SIG-M5 treated with dmso at 0.1 percent for 504 hours (cell line): Measurements from ENCODE around the gene FREY1.
"Not testable (repeated sequence)": the region's sequence is repeated elsewhere in the genome, so short reads cannot be mapped to it uniquely, and the experiment has no call there.

Source experiments
- DNase-seq: peaks from one replicate; lab custom pipeline; 2025; ENCODE audit not compliant: unreplicated experiment; lab: John Stamatoyannopoulos, UW

FREY1 gene

DNA sequence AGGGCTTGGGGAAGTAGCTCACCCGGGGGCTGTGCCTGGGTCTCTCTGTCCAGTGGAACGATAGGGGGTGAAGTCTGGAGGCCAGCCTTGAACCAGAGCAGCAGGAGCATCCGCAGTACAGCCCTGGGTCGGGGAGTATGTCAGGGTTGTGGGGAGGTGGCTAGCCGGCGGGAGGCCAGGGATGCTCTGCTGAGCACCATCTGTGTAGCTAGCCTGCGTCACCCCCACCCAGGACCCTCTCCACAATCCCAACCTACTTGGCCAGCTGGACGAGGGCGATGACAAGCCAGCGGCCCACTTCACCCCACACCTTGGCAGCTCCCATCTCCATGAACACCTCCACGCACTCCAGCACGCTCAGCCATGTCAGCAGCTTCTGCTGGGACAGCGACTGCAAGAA lies 8.4 kb upstream of the FREY1 start:
- no peak for DNase-seq

DNA sequence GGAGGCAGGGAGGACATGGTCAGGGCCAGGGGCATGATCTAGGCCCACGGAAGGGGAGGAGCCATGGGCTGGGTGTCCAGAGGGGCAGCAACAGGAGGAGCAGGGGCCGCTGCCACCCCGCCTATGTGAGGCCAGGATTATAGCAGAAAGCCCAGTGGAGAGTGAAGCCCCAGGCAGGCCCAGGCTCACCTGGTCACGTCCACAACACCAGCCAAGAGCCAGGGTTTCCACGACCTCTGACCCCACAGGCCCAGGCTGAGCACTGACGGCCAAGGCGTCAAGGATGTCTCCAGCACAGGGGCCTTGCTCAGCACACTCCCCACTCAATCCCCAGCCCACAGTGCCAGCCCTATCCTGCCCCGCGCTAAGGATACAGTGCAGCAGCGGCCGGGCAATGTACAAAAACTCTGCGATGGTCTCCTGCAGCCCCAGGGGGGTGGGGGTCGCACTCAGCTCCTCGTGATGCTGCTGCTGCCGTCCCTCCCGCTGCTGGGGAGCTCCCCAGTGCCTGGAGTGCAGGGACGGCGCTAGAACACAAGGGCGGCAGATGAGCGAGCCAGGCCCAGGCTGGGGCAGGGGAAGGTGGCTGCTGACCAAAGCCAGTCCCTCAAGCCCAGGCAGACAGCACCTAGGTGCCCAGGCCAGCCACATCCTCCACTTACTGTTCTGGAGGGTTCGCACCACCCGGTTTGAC lies 7.0 kb upstream of the FREY1 start:
- no peak for DNase-seq

GRCh38 chr11:45913514-45913913 lies 6.4 kb upstream of the FREY1 start:
- DNase-seq = no peak

- no peak for DNase-seq
Observed at GRCh38 chr11:45910623-45911022, 3.6 kb upstream of the FREY1 start.

DNA sequence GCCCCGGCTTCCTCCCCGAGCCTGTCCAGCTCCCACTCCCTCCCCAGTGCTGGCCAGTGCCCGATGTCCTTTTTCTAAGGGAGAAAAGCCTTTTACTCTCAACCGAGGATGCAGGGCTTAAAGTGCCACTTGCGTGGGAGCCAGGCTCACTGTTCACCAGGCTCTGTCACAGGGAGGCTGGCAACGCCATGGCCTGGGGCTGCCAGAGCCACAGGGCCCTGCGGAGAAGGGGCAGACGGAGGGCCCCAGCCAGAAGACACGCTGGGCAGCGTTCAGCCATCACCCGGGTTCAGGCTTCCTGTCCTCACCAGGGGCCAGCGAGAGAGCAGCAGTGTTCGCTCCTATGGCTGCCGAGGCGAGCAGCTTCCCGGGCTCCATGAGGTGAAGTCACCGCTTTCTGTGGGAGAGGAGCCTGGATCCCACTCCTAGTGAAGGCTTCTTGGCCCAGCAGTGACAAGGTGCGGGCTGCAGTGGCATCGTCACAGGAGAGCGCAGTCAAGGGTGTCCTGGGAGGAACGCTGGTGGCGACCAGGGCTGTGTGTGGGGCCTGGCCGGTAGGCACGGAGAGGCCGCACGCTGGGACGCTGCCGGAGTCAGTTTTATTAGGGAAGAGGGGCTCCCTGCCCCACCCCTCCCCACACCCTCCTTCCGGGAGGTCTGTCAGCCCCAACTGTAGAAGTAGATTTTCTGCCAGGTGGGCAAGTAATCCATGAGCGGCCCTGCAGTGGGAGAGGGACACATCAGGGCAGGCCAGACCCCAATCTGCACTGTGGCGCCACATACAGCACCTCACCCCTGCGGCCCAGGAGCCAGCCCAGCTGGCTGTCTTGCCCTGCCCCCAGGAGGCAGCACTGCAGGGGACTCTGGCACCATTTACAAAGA lies 2.8 kb upstream of the FREY1 start:
- DNase-seq = no peak

DNA sequence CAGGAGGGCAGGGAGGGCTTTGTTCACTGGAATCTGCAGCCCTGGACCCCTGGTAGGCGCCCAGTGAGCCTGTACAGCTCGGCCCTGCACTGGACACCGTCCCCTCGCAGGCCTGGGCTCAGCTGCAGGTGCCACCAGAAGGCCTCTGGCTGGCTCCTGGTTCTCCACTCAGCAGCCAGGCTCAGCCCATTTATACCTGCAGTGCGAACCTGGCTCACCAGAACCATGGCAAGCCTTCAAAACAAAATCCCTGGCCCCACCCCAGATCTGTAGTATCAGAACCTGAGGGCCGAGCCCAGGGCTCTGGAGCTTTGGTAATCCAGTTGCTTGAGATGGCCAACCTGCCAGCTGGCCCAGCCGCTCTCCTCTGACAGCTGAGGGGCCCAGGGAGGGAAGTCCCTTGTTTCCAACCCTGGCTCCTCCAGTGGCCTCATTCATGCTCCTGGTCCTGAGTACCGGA lies 870 bp upstream of the FREY1 start:
- no peak for DNase-seq

DNA sequence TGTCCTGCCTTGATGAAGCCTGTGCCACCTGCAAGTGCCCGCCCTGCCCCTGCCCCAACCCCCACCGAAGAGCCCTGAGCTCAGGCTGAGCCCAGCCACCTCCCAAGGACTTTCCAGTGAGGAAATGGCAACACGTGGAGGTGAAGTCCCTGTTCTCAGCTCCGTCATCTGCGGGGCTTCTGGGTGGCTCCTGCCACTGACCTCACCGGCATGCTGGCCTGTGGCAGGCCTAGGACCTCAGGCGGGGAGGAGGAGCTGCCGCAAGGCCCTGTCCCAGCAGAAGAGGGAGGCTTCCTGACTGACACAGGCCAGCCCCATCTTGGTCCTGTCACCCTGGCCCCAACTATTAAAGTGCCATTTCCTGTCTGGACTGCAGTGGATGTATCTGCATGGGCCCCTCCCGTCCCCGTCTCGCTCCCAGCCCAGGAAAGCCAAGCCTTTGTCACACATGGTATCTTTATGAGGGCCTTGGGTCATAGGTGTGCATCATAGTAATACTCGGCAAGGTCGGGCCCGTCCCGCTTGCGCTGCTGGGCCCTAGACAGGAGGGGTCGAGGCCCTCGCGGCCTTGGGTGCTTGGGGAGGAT lies 882 bp downstream of the FREY1 start:
- no peak for DNase-seq

DNA sequence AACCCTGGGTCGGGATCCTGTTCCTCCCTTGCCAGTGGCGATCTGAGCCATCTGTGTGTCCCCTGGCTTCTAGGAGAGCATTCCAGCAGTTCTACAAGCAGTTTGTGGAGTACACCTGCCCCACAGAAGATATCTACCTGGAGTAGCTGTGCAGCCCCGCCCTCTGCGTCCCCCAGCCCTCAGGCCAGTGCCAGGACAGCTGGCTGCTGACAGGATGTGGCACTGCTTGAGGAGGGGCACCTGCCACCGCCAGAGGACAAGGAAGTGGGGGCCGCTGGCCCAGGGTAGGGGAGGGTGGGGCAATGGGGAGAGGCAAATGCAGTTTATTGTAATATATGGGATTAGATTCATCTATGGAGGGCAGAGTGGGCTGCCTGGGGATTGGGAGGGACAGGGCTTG lies 1.5 kb downstream of the FREY1 start:
- DNase-seq = not testable (repeated sequence)

- no peak for DNase-seq
Observed at GRCh38 chr11:45905095-45905494, 2.0 kb downstream of the FREY1 start.

DNA sequence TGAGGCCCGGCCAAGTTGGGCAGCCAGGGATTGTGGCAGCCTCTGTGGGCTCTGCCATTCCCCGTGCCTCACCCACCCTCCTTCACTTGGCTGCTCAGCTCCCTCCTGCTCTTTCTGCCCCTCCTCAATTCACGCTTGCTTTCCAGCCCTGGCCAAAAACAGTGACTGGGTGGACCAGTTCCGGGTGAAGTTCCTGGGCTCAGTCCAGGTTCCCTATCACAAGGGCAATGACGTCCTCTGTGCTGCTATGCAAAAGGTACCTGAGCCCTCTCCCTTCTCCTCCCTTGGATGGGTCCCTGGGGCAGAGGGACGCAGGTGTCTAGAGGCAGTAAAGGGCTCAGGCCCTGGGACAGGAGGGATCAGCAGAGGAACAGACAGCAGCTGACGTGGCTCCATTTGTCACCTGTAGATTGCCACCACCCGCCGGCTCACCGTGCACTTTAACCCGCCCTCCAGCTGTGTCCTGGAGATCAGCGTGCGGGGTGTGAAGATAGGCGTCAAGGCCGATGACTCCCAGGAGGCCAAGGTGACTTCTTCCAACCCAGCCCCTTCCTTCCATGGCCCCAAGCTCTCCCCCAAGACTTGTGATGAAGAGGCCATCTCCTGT lies 2.7 kb downstream of the FREY1 start:
- DNase-seq = no peak

GRCh38 chr11:45902452-45903380 lies 4.4 kb downstream of the FREY1 start:
- no peak for DNase-seq

DNA sequence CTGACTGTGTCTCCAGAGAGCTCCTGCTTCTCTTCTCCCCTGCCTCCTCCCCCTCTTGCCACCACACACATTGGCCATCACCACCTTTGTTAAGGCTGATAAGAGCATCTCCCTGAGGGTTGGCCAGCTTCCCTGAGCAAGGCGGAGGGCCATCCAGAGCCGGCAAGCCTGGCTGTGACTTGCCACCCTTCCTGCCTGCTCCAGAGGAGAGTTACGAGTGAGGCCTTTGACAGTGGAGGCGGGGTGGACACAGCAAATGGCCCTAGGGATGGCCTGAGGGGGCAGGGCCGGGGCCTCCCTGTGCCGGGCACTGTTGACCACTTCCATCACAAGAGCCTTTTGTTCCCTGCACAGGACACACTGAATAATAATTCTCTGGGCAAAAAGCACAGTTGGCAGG lies 5.4 kb downstream of the FREY1 start:
- DNase-seq = no peak

DNA sequence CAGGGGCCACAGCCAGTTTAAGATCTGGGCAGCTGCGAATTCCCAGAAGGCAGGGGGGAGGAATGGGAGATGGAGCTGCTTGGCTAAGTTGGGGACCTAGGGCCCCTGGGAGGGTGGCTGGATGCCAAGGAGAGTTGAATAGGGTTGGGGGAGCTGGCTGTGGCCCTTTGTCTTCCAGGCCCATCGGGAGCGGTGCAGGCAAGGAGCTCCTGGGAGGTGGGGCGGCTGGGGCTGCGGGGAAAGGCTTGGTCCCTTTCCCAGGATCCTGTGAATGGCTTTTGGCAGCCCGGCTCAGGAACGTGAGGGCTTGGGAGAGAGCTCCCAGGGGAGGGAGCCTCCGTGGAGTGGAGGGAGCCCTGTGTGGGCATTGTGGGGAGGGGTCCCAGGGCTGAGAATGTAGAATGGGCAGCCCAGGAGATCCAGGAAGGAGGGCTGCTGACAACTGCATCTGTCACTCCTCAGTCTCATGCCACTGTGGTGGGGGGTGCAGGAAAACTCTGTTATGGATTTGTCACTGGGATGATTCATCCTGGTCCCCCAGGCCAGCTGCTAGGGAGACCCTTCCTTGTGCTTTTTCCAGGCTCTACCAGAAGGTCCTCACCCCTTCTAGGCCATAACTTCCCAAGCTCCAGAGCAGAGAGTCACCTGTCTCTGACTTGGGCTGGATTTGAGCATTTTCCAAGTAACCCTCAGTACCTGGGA lies 6.0 kb downstream of the FREY1 start:
- no peak for DNase-seq

- DNase-seq = not testable (repeated sequence)
Observed at GRCh38 chr11:45900175-45900800, 6.8 kb downstream of the FREY1 start.

GRCh38 chr11:45899448-45900174 lies 7.5 kb downstream of the FREY1 start:
- DNase-seq = peak; percentile 47

GRCh38 chr11:45899086-45899447 lies 8.0 kb downstream of the FREY1 start:
- DNase-seq = no peak

DNA sequence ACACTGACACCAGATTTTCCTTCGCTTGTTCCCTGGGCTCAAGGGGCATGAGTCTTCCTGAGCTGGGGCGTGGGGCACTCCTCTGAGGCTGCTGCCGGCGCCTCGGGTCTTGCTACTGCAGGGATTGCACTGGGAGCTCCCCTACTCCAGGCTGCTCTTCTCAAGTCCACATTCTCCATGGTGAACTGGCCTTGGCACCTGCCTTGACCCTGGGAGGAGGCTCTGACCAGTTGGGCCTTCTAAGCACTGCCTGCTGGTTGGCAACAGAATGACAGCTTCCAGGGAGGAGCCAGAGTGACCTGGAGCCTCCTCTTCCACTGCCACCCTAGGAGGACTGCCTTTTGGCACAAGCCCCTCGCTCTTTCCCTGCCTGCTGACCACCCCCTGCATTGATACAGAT lies 9.5 kb downstream of the FREY1 start:
- DNase-seq = no peak

- no peak for DNase-seq
Observed at GRCh38 chr11:45896422-45896984, 10.6 kb downstream of the FREY1 start.
